NAMALWA (cell line): ENCODE data around the gene TCP11.

ENCODE experiments used
- DNase-seq: peaks from one replicate; pipeline ENCODE4 v3.0.0-alpha.2; 2015; ENCODE audit warnings: low spot score

Gene TCP11

GRCh38 chr6:35092362-35093117 lies 48.6 kb downstream of the TCP11 start:
- DNase-seq = no peak

GRCh38 chr6:35091346-35092083 lies 49.6 kb downstream of the TCP11 start:
- no peak for DNase-seq

- DNase-seq = no peak
Observed at GRCh38 chr6:35090734-35091133, 50.4 kb downstream of the TCP11 start.

GRCh38 chr6:35089935-35090505 lies 51.1 kb downstream of the TCP11 start:
- DNase-seq = no peak

GRCh38 chr6:35089216-35089934 lies 51.8 kb downstream of the TCP11 start:
- no peak for DNase-seq

- DNase-seq = no peak
Observed at GRCh38 chr6:35088281-35089215, 52.6 kb downstream of the TCP11 start.

- no peak for DNase-seq
Observed at GRCh38 chr6:35087361-35088280, 53.5 kb downstream of the TCP11 start.

- DNase-seq = no peak
Observed at GRCh38 chr6:35086636-35087360, 54.3 kb downstream of the TCP11 start.

GRCh38 chr6:35086282-35086632 lies 54.9 kb downstream of the TCP11 start:
- DNase-seq = no peak

- DNase-seq = no peak
Observed at GRCh38 chr6:35085359-35086281, 55.5 kb downstream of the TCP11 start.

GRCh38 chr6:35084511-35085203 lies 56.5 kb downstream of the TCP11 start:
- no peak for DNase-seq

GRCh38 chr6:35084041-35084491 lies 57.1 kb downstream of the TCP11 start:
- no peak for DNase-seq

- no peak for DNase-seq
Observed at GRCh38 chr6:35083507-35083906, 57.6 kb downstream of the TCP11 start.

- DNase-seq = no peak
Observed at GRCh38 chr6:35082733-35083403, 58.3 kb downstream of the TCP11 start.

GRCh38 chr6:35082046-35082732 lies 59.0 kb downstream of the TCP11 start:
- no peak for DNase-seq

GRCh38 chr6:35081426-35081851 lies 59.7 kb downstream of the TCP11 start:
- no peak for DNase-seq
